ENCODE results near the gene TECTA. TPM values are rescaled to one million over a fixed set of nuclear protein-coding genes. Genes with fewer than 3 reads are reported as not detected.
"Not testable (repeated sequence)": the region's sequence is repeated elsewhere in the genome, so short reads cannot be mapped to it uniquely, and the experiment has no call there.

Gene TECTA
- total RNA-seq, 2 experiments from 2014 or later = 0.07 to 0.12 TPM

DNA sequence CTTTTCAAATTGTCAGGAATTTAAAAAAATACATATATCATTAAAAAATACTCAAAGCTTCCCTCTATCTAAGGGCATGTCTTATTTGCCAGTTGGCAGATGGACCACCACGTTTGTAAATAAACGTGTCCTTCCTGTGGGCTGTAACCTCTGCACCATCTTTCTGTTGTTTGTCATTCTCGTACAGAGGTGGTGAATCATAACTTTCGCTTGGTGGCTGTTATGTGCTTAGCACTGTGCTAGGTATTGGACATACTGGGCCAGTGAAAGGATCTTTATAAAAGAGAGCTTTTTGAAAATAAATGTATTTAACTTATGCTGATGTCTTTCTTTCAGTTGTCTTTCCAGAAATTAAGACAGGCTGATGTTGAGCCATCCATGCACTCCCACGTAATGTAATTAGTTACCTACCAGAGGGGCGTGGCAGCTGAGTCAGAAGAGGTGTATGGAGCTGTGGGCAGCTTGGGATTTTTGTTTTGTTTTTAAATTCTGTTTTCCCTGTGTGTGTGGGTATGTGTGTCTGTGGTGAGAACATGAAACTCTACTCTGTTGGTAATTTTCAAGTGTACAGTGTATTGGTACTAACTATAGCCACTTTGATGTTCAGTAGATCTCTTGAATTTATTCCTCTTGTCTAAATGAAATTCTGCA lies 62.7 kb downstream of the TECTA start:
- no peak overlapping the region for H3K27ac Mint-ChIP-seq
- H3K4me3 Mint-ChIP-seq = no peak overlapping the region

DNA sequence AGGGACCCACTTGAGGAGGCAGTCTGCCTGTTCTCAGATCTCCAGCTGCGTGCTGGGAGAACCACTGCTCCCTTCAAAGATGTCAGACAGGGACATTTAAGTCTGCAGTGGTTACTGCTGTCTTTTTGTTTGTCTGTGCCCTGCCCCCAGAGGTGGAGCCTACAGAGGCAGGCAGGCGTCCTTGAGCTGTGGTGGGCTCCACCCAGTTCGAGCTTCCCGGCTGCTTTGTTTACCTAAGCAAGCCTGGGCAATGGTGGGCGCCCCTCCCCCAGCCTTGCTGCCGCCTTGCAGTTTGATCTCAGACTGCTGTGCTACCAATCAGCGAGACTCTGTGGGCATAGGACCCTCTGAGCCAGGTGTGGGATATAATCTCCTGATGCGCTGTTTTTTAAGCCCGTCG lies 76.6 kb downstream of the TECTA start:
- H3K27ac Mint-ChIP-seq; H3K4me3 Mint-ChIP-seq; intact Hi-C loops (cut with micrococcal nuclease); H3K27me3 Mint-ChIP-seq (ENCODE audit: low read depth); H3K4me1 Mint-ChIP-seq (ENCODE audit: low read depth); DNase-seq; CTCF ChIA-PET: not testable (repeated sequence)
- H3K36me3 Mint-ChIP-seq (ENCODE audit: low read depth) = peaks cover 12% of the 10 kb centered on the region
- peaks cover 34% of the 10 kb centered on the region for H3K9me3 Mint-ChIP-seq

More for the DNA sequence above, 62.7 kb downstream of the TECTA start:
- intact Hi-C loops (cut with micrococcal nuclease) = no loop called here
- no peaks in the 10 kb centered on the region for H3K9me3 Mint-ChIP-seq
- H3K27me3 Mint-ChIP-seq (ENCODE audit: low read depth) = no peaks in the 10 kb centered on the region
- DNase-seq = no peak
- CTCF ChIA-PET = no interaction called here
- no peaks in the 10 kb centered on the region for H3K36me3 Mint-ChIP-seq (ENCODE audit: low read depth)
- H3K4me1 Mint-ChIP-seq (ENCODE audit: low read depth) = no peaks in the 10 kb centered on the region

DNA sequence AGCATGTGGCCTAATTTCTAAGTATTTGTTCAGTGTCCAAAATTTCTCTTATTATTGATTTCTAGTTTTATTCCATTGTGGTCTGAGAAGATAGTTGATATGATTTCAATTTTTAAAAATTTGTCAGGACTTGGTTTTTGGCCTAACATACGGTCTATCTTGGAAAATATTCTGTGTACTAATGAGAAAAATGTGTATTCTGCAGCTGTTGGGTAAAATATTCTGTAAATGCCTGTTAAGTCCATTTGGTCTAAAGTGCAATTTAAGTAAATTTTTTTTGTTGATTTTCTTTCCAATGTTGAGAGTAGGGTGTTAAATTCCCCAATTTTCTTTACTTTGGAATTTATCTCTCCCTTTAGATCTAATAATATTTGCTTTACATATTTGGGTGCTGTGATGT lies 78.3 kb downstream of the TECTA start:
- Mint-ChIP-seq H3K9me3 (peaks cover 34% of the 10 kb centered on the region), H3K36me3 (ENCODE audit: low read depth) (peaks cover 12% of the 10 kb centered on the region), H3K4me1 (ENCODE audit: low read depth) (no peaks in the 10 kb centered on the region), H3K27ac (no peak overlapping the region), H3K4me3 (no peak overlapping the region), H3K27me3 (ENCODE audit: low read depth) (peaks cover 6% of the 10 kb centered on the region)
- no peak for DNase-seq
- CTCF ChIA-PET = interaction anchor here (0.7 kb wide), 2 partner anchors 14 to 494 kb away, joined by 3 to 6 read pairs; no protein-coding TSS in a partner anchor
- intact Hi-C loops (cut with micrococcal nuclease) = no loop called here

DNA sequence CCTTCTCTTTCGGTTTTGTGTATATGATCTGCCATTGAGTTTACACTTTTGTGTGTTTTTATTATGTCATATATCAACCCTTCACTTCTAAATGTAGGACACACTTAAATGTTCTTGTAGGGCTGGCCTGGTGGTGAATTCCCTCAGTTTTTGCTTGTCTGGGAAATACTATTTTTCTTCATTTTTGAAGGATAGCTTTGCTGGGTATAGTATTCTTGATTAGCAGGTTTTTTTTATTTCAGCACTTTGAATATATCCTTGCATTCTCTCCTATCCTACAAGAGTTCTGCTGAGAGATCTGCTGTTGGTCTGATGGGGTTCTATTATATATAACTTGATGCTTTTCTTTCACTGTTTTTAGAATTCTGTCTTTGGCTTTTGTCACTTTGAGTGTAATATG lies 79.1 kb downstream of the TECTA start:
- no peak overlapping the region for H3K27ac Mint-ChIP-seq
- H3K4me1 Mint-ChIP-seq (ENCODE audit: low read depth) = no peaks in the 10 kb centered on the region
- DNase-seq = no peak
- H3K9me3 Mint-ChIP-seq = peaks cover 34% of the 10 kb centered on the region
- no peak overlapping the region for H3K4me3 Mint-ChIP-seq
- peaks cover 11% of the 10 kb centered on the region for H3K36me3 Mint-ChIP-seq (ENCODE audit: low read depth)
- intact Hi-C loops (cut with micrococcal nuclease) = no loop called here
- H3K27me3 Mint-ChIP-seq (ENCODE audit: low read depth) = peaks cover 7% of the 10 kb centered on the region
- CTCF ChIA-PET = interaction anchor here (0.6 kb wide), 1 partner anchor 408 kb away, joined by 3 read pairs; no protein-coding TSS in a partner anchor

DNA sequence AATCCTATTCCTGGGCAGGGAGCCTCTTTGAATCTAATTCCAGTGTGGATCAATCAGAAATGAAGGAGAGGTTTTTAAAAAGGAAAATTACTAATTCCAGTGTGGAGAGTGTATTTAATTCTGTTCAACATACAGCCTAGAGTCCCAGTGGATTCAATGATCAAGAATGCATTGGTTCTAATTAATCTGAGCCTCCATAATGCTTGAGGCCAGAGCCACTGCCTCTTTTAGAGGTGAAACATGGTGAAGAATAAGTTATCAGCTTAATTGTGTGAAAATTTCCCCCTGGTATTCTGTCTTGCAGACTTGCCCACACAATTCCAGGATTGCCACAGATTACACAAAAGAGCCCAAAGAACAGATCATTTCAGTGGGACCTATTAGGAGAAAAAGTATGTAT lies 87.7 kb downstream of the TECTA start:
- Mint-ChIP-seq H3K27ac (no peak overlapping the region), H3K36me3 (ENCODE audit: low read depth) (no peaks in the 10 kb centered on the region), H3K27me3 (ENCODE audit: low read depth) (peaks cover 13% of the 10 kb centered on the region), H3K4me1 (ENCODE audit: low read depth) (no peaks in the 10 kb centered on the region), H3K9me3 (no peaks in the 10 kb centered on the region), H3K4me3 (no peak overlapping the region)
- CTCF ChIA-PET = no interaction called here
- DNase-seq = no peak
- intact Hi-C loops (cut with micrococcal nuclease) = no loop called here

DNA sequence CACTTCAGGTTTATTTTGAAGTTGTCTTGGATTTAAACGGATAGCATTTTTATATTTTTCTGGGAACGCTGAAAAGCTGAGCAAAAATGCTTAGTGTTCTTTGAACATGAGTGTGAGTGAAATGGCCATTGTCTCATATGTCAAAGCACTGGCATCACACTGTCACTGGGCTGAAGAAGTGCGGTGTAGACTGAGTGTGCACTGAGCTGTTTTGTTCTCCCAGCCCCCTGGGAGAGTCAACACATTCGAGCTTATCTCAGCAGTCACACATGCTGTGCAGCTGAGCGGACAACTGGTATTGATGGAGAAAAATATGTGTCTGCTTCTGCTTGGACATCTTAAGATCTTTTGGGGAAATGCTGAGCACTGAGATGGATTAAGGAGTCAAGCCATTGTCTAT lies 90.8 kb downstream of the TECTA start:
- H3K4me1 Mint-ChIP-seq (ENCODE audit: low read depth) = no peaks in the 10 kb centered on the region
- no peak for DNase-seq
- no peaks in the 10 kb centered on the region for H3K9me3 Mint-ChIP-seq
- no peaks in the 10 kb centered on the region for H3K36me3 Mint-ChIP-seq (ENCODE audit: low read depth)
- peaks cover 18% of the 10 kb centered on the region for H3K27me3 Mint-ChIP-seq (ENCODE audit: low read depth)
- CTCF ChIA-PET = interaction anchor here (0.6 kb wide), 1 partner anchor 652 kb away, joined by 3 read pairs; no protein-coding TSS in a partner anchor
- intact Hi-C loops (cut with micrococcal nuclease) = loop anchor here (5.0 kb wide), 1 partner anchor 80 kb away; no protein-coding TSS in a partner anchor
- H3K27ac Mint-ChIP-seq = no peak overlapping the region
- no peak overlapping the region for H3K4me3 Mint-ChIP-seq

DNA sequence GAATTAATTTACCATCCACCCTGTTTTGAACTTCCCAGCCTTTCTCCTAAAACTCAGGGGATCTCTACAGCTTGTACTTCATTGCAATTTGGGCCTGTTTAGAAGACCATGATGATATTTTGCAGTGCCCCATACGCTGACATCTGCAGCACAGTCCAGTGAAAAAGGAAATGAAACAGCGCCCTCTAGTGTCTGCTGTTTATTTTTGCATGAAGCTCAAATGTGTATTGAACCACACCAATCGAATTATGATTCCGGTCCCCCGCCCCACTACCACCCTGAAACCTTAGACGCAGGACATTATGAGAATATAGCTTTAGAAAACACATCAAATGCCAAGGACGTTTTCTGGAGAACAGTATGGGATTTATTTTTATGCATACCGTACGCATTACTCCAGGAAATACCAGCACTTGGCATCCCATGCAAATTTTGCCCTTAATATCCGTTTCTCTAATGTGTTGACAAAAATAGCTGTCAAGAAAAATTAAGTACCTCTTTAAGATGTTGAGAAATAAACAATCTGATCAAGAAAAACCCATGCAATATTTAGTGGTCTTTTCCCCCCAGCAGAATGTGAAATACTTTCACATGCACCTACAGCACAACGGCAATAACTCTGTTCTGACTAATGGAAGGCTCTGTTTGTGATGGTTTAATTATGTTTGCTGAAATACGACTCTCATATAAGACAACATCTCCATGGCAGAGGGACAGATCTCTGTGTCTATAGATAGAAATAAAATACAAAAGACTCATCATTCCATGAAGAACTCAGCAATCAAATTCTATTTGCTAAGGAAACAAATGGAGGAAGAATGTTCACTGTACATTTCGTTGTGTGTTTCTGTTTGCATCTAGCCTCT lies 93.9 kb downstream of the TECTA start:
- Mint-ChIP-seq H3K36me3 (ENCODE audit: low read depth) (no peaks in the 10 kb centered on the region), H3K4me1 (ENCODE audit: low read depth) (no peaks in the 10 kb centered on the region), H3K27me3 (ENCODE audit: low read depth) (peaks cover 11% of the 10 kb centered on the region), H3K9me3 (no peaks in the 10 kb centered on the region), H3K27ac (no peak overlapping the region), H3K4me3 (no peak overlapping the region)
- intact Hi-C loops (cut with micrococcal nuclease) = loop anchor here (1.0 to 5.0 kb wide), 4 partner anchors 83 to 684 kb away; partner anchors contain the start of gene GRIK4
- DNase-seq = peak; percentile 78
- CTCF ChIA-PET = interaction anchor here (0.6 to 1.9 kb wide), 52 partner anchors 8 to 860 kb away, joined by 3 to 12 read pairs (median 4); partner anchors contain the start of gene SC5D

DNA sequence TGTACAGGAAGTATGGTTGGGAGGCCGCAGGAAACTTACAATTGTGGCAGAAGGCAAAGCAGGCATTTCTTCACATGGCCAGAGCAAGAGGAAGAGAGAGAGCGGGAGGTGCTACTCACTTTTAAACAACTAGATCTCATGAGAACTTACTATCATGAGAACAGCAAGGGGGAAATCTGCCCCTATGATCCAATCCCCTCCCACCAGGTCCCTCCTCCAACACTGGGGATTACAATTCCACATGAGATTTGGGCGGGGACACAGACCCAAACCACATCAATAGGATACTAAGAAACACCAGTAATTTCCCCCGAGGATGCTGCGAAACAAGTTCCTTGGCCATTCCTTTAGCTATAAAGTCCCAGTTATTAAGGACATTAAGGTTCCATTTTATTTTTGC lies 97.4 kb downstream of the TECTA start:
- no peak for DNase-seq
- CTCF ChIA-PET = no interaction called here
- peaks cover 11% of the 10 kb centered on the region for H3K27me3 Mint-ChIP-seq (ENCODE audit: low read depth)
- H3K4me3 Mint-ChIP-seq = no peak overlapping the region
- intact Hi-C loops (cut with micrococcal nuclease) = no loop called here
- no peaks in the 10 kb centered on the region for H3K9me3 Mint-ChIP-seq
- H3K4me1 Mint-ChIP-seq (ENCODE audit: low read depth) = no peaks in the 10 kb centered on the region
- no peak overlapping the region for H3K27ac Mint-ChIP-seq
- no peaks in the 10 kb centered on the region for H3K36me3 Mint-ChIP-seq (ENCODE audit: low read depth)

DNA sequence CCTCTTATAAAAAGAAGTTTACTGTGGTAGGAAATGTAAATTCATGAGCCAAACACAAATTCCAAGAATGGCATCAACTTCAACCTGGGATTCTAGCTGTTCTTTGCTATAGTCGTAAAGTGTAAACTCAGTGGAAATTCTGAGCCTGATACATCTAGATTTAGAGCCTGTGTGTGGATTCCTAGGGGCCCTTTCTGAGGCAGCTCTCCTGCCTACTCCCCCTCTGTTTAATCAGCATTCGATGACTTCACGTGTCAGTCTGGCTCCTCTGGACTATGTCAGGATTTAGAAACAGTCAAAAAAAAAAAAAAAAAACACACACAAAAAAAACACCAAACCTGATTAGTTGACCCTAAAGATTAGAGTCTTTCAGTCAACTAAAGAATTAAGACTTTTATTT lies 98.5 kb downstream of the TECTA start:
- no peak overlapping the region for H3K4me3 Mint-ChIP-seq
- no peaks in the 10 kb centered on the region for H3K4me1 Mint-ChIP-seq (ENCODE audit: low read depth)
- peaks cover 11% of the 10 kb centered on the region for H3K27me3 Mint-ChIP-seq (ENCODE audit: low read depth)
- H3K27ac Mint-ChIP-seq = no peak overlapping the region
- no peak for DNase-seq
- intact Hi-C loops (cut with micrococcal nuclease) = no loop called here
- no peaks in the 10 kb centered on the region for H3K9me3 Mint-ChIP-seq
- CTCF ChIA-PET = no interaction called here
- H3K36me3 Mint-ChIP-seq (ENCODE audit: low read depth) = no peaks in the 10 kb centered on the region

DNA sequence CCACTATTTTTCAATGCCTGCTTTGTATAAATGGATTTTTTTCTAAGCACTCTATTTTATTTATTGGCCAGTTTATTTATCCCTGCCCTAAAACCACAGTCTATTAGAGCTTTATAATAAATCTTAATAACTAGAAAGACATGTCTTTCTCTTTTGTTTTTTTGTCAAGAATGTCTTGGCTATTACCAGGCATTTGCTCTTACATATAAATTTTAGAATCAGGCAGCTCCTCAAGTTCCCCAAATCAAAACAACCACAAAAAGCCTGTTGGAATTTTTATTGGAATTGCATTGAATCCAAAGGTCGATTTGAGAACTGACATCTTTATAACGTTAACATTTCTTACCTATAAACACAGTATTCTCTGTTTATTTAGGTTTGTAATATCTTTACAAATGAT lies 105.8 kb downstream of the TECTA start:
- Mint-ChIP-seq H3K27ac (no peak overlapping the region), H3K36me3 (ENCODE audit: low read depth) (no peaks in the 10 kb centered on the region)
- CTCF ChIA-PET = interaction anchor here (1.0 kb wide), 1 partner anchor 12 kb away, joined by 3 read pairs; no protein-coding TSS in a partner anchor

DNA sequence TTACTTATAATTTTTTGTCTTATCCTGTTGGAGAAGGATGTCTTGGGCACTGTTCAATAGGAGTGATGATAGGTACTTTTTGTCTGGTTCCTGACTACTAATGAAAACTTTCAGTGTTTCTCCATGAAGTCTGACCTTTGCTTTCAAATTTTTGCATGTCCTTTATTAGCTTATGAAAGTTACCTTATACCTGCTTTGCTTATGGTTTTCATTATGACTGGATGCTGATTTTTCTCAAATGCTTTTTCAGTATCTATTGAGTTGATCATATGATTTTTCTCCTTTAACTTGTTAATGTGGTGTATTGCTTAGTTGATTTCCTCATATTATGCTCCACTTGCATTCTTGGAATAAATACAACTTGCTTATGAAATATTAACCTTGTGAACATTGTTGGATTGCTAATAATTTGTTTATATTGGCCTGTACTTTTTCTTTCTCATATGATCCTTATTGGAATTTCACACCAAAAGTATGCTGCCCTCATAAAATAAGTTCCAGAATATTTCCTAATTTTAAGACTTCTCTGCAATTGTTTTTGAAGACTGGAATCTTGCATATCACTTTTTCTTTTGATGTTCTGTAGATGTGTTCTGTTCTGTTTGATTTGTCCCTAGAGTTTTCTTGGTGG lies 106.6 kb downstream of the TECTA start:
- H3K27ac Mint-ChIP-seq = no peak overlapping the region
- intact Hi-C loops (cut with micrococcal nuclease) = no loop called here
- CTCF ChIA-PET = interaction anchor here (1.0 to 1.4 kb wide), 2 partner anchors 13 kb away, joined by 3 to 5 read pairs; no protein-coding TSS in a partner anchor
- H3K27me3 Mint-ChIP-seq (ENCODE audit: low read depth) = peaks cover 4% of the 10 kb centered on the region
- no peaks in the 10 kb centered on the region for H3K4me1 Mint-ChIP-seq (ENCODE audit: low read depth)
- no peak overlapping the region for H3K4me3 Mint-ChIP-seq
- H3K36me3 Mint-ChIP-seq (ENCODE audit: low read depth) = no peaks in the 10 kb centered on the region
- H3K9me3 Mint-ChIP-seq = no peaks in the 10 kb centered on the region
- no peak for DNase-seq

More for the DNA sequence above, 105.8 kb downstream of the TECTA start:
- Mint-ChIP-seq H3K27me3 (ENCODE audit: low read depth) (peaks cover 4% of the 10 kb centered on the region), H3K9me3 (no peaks in the 10 kb centered on the region), H3K4me3 (no peak overlapping the region), H3K4me1 (ENCODE audit: low read depth) (no peaks in the 10 kb centered on the region)
- no peak for DNase-seq
- intact Hi-C loops (cut with micrococcal nuclease) = no loop called here

DNA sequence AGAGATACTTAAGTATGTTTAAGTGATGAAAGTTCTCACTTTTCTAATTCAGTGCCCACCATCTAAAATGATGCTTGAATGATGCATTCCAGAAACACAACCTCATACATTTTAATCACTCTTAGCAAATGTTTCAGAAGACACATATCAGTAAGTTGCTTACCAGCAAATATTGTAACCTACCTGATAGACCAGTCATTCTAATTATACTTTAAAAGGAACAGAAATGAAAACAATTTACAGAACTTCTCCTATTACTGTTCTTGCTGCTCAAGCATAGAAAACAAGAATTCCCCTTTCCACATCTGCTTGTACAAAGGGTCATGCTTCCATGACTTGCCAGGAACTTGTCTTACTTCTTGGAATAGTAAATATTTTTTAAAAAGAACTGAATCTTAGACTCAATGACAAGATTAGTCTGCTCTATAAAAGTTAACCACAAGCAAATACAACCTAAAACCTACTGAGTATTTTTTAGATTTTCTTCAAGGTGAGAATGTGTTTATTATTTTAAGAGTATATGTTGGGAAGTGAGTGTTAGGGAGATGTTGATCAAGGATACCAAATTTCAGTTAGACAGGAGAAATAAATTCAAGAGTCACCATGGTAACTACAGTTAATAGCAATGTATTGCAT lies 109.5 kb downstream of the TECTA start:
- Mint-ChIP-seq H3K4me1 (ENCODE audit: low read depth) (no peaks in the 10 kb centered on the region), H3K4me3 (no peak overlapping the region), H3K27me3 (ENCODE audit: low read depth) (peaks cover 9% of the 10 kb centered on the region), H3K9me3 (no peaks in the 10 kb centered on the region), H3K27ac (no peak overlapping the region), H3K36me3 (ENCODE audit: low read depth) (no peaks in the 10 kb centered on the region)
- intact Hi-C loops (cut with micrococcal nuclease) = no loop called here
- CTCF ChIA-PET = interaction anchor here (1.0 kb wide), 1 partner anchor 15 kb away, joined by 3 read pairs; no protein-coding TSS in a partner anchor
- no peak for DNase-seq
